Mesenchymal stem cell (in vitro differentiated cells and primary cell): ENCODE results near the gene CLIP2.
"Not testable (repeated sequence)": the region's sequence is repeated elsewhere in the genome, so short reads cannot be mapped to it uniquely, and the experiment has no call there.

Source experiments
- DNase-seq: peaks from one replicate; pipeline ENCODE4 v3.0.0-alpha.2; 2013
- H2AFZ ChIP-seq: one replicate; pipeline ENCODE4 v1.6.1; 2013; ENCODE audit warnings: low read depth, mild to moderate bottlenecking, control low read depth, inconsistent platforms, low read length, moderate library complexity
- H2AK5ac ChIP-seq: 2 replicates; pipeline ENCODE4 v1.6.1; 2013; ENCODE audit warnings: low read length, moderate library complexity, mild to moderate bottlenecking, inconsistent platforms; ENCODE audit not compliant: severe bottlenecking
- H2BK120ac ChIP-seq: one replicate; pipeline ENCODE4 v1.6.1; 2013; ENCODE audit warnings: low read depth, mild to moderate bottlenecking, inconsistent platforms, low read length, moderate library complexity
- H2BK12ac ChIP-seq, 2 experiments: one replicate each; pipeline ENCODE4 v1.6.1; 2013; ENCODE audit warnings: inconsistent platforms in 2 of 2, low read length in 2 of 2, mild to moderate bottlenecking in 2 of 2, moderate library complexity in 2 of 2, control low read depth in 1 of 2
- H2BK15ac ChIP-seq: one replicate; pipeline ENCODE4 v1.6.1; 2013; ENCODE audit warnings: mild to moderate bottlenecking, low read depth, inconsistent platforms; ENCODE audit not compliant: poor library complexity, severe bottlenecking
- H2BK5ac ChIP-seq: 2 replicates; pipeline ENCODE4 v1.6.1; 2013; ENCODE audit warnings: low read depth, mild to moderate bottlenecking, low read length, control low read depth, inconsistent platforms; ENCODE audit not compliant: poor library complexity, severe bottlenecking
- H3K14ac ChIP-seq, 2 experiments: one replicate each; pipeline ENCODE4 v1.6.1; 2013; ENCODE audit warnings: inconsistent platforms in 2 of 2, low read length in 2 of 2, control low read depth in 1 of 2, mild to moderate bottlenecking in 1 of 2, moderate library complexity in 1 of 2
- H3K18ac ChIP-seq, 2 experiments: one replicate each; pipeline ENCODE4 v1.6.1; 2013; ENCODE audit warnings: inconsistent platforms in 2 of 2, low read length in 2 of 2, control low read depth in 1 of 2, low read depth in 1 of 2, mild to moderate bottlenecking in 1 of 2
- H3K23ac ChIP-seq, 2 experiments: one replicate each; pipeline ENCODE4 v1.6.1; 2013; ENCODE audit warnings: inconsistent platforms in 2 of 2, low read length in 2 of 2, mild to moderate bottlenecking in 2 of 2, moderate library complexity in 2 of 2, control low read depth in 1 of 2
- H3K27ac ChIP-seq: 2 replicates; pipeline ENCODE4 v1.5.1; 2013; ENCODE audit warnings: mild to moderate bottlenecking, moderate library complexity, low read length, control low read depth, inconsistent platforms; ENCODE audit not compliant: poor library complexity, severe bottlenecking
- H3K27me3 ChIP-seq, 2 experiments: 2 replicates each; pipeline versions ENCODE4 v1.6.1 to v1.7.0; 2013; ENCODE audit warnings: low read length in 2 of 2, mild to moderate bottlenecking in 2 of 2, moderate library complexity in 2 of 2, control low read depth in 1 of 2, inconsistent platforms in 1 of 2; ENCODE audit not compliant: control insufficient read depth in 1 of 2, insufficient read depth in 1 of 2
- H3K36me3 ChIP-seq, 2 experiments: 2 replicates each; pipeline versions ENCODE4 v1.6.1 to v1.7.0; 2013; ENCODE audit warnings: low read length in 2 of 2, control low read depth in 1 of 2, inconsistent platforms in 1 of 2, low read depth in 1 of 2, mild to moderate bottlenecking in 1 of 2; ENCODE audit not compliant: insufficient read depth in 2 of 2, control insufficient read depth in 1 of 2
- H3K4ac ChIP-seq, 2 experiments: one replicate each; pipeline ENCODE4 v1.6.1; 2013; ENCODE audit warnings: inconsistent platforms in 2 of 2, low read length in 2 of 2, mild to moderate bottlenecking in 2 of 2, moderate library complexity in 2 of 2, control low read depth in 1 of 2, low read depth in 1 of 2
- H3K4me1 ChIP-seq: 2 replicates; pipeline ENCODE4 v1.6.1; 2013; ENCODE audit warnings: low read depth, low read length, control low read depth; ENCODE audit not compliant: control insufficient read depth, insufficient read depth
- H3K4me2 ChIP-seq: 2 replicates; pipeline ENCODE4 v1.6.1; 2013; ENCODE audit warnings: low read length, mild to moderate bottlenecking, inconsistent platforms; ENCODE audit not compliant: poor library complexity, severe bottlenecking
- H3K4me3 ChIP-seq, 2 experiments: 2 replicates each; pipeline versions ENCODE4 v1.5.1 to v1.7.0; 2013; ENCODE audit warnings: low read length in 2 of 2, mild to moderate bottlenecking in 2 of 2, control low read depth in 1 of 2, low read depth in 1 of 2; ENCODE audit not compliant: insufficient read depth in 1 of 2
- H3K79me1 ChIP-seq: replicated peaks from 2 replicates; pipeline ENCODE4 v1.6.1; 2013; ENCODE audit warnings: mild to moderate bottlenecking, control low read depth, low read length, inconsistent platforms; ENCODE audit not compliant: poor library complexity, severe bottlenecking
- H3K9ac ChIP-seq: 2 replicates; pipeline ENCODE4 v1.7.0; 2013; ENCODE audit warnings: mild to moderate bottlenecking, low read length, moderate library complexity
- H3K9me3 ChIP-seq: 2 replicates; pipeline ENCODE4 v1.7.0; 2013; ENCODE audit warnings: mild to moderate bottlenecking, low read length; ENCODE audit not compliant: control insufficient read depth
- H4K8ac ChIP-seq: one replicate; pipeline ENCODE4 v1.6.1; 2013; ENCODE audit warnings: inconsistent platforms, mild to moderate bottlenecking, low read length, moderate library complexity
- H4K91ac ChIP-seq: one replicate; pipeline ENCODE4 v1.6.1; 2013; ENCODE audit warnings: mild to moderate bottlenecking, low read length, inconsistent platforms
- WGBS: methylation state at CpG from one replicate; pipeline ENCODE4 v1.1.7; 2013; ENCODE audit warnings: mixed read lengths; 5-methylcytosine and 5-hydroxymethylcytosine counted together

The CLIP2 gene

DNA sequence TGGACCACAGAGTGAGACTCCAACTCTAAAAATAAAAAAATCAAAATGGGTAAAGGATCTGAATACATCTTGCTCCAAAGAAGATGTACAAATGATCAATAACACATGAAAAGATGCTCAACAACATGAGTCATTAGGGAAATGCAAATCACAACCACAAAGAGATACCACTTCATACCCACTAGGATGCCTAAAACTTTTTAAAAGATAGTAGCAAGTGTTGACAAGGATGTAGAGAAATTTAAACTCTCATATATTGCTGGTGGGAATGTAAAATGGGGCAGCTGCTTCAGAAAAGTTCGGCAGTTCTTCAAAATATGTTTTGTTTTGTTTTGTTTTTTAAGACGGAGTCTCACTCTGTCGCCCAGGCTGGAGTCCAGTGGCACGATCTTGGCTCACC, 118.8 kb downstream of the CLIP2 start:
- H3K23ac ChIP-seq, result no peak overlapping the region

DNA sequence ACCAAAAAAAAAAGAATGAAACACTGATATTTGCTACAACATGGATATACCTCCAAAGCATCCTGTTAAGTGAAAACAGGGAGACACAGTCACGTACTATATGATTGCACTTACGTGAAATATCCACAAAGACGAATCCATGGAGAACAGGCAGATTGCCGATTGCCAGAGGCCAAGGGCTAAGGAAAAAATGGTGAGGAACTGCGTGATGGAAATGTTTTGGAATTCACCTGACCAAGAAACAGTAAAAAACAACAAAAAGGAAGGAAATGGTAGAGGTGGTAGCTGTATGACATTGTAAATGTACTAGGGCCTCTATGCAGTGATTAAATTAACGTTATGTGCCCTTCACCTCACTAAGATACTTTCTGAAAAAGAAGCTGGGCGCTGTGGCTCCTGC, 120.4 kb downstream of the CLIP2 start:
- H2BK120ac ChIP-seq, result no peak overlapping the region
- H3K4me3 ChIP-seq, result no peak overlapping the region
- H3K4me1 ChIP-seq, result no peaks in the 10 kb centered on the region
- no peak overlapping the region for H2BK15ac ChIP-seq
- H3K9me3 ChIP-seq, result no peaks in the 10 kb centered on the region
- H3K14ac ChIP-seq, result no peak overlapping the region
- no peak overlapping the region for H2AFZ ChIP-seq
- H3K4me2 ChIP-seq, result no peak overlapping the region
- no peak overlapping the region for H3K18ac ChIP-seq
- H3K27ac ChIP-seq, result no peak overlapping the region
- no peak overlapping the region for H3K23ac ChIP-seq
- H3K9ac ChIP-seq, result no peak overlapping the region
- no peak overlapping the region for H2BK5ac ChIP-seq
- no peak overlapping the region for H3K4ac ChIP-seq
- H4K91ac ChIP-seq, result no peak overlapping the region
- no peaks in the 10 kb centered on the region for H3K79me1 ChIP-seq
- WGBS, result 92% methylated on average over 7 of the region's 7 CpGs
- no peak overlapping the region for H4K8ac ChIP-seq
- peaks cover 9 to 10% of the 10 kb centered on the region in 2 experiments for H3K36me3 ChIP-seq
- DNase-seq, result no peak
- H2AK5ac ChIP-seq, result no peak overlapping the region
- no peaks in the 10 kb centered on the region for H3K27me3 ChIP-seq
- H2BK12ac ChIP-seq, result no peak overlapping the region

More for the DNA sequence above, 118.8 kb downstream of the CLIP2 start:
- no peak overlapping the region for H3K4me3 ChIP-seq
- DNase-seq, result no peak
- H2BK5ac ChIP-seq, result no peak overlapping the region
- no peak overlapping the region for H2AK5ac ChIP-seq
- no peak overlapping the region for H3K4me2 ChIP-seq
- H2BK120ac ChIP-seq, result no peak overlapping the region
- H3K14ac ChIP-seq, result no peak overlapping the region
- H4K8ac ChIP-seq, result no peak overlapping the region
- no peak overlapping the region for H2BK15ac ChIP-seq
- no peaks in the 10 kb centered on the region for H3K27me3 ChIP-seq
- H3K4ac ChIP-seq, result no peak overlapping the region
- H3K79me1 ChIP-seq, result no peaks in the 10 kb centered on the region
- H4K91ac ChIP-seq, result no peak overlapping the region
- no peak overlapping the region for H2BK12ac ChIP-seq
- no peak overlapping the region for H2AFZ ChIP-seq
- WGBS, result 86% methylated on average over 4 of the region's 4 CpGs
- H3K18ac ChIP-seq, result no peak overlapping the region
- H3K4me1 ChIP-seq, result no peaks in the 10 kb centered on the region
- no peak overlapping the region for H3K9ac ChIP-seq
- H3K27ac ChIP-seq, result no peak overlapping the region
- no peaks in the 10 kb centered on the region for H3K9me3 ChIP-seq
- H3K36me3 ChIP-seq, result peaks cover 21% of the 10 kb centered on the region in 2 experiments

DNA sequence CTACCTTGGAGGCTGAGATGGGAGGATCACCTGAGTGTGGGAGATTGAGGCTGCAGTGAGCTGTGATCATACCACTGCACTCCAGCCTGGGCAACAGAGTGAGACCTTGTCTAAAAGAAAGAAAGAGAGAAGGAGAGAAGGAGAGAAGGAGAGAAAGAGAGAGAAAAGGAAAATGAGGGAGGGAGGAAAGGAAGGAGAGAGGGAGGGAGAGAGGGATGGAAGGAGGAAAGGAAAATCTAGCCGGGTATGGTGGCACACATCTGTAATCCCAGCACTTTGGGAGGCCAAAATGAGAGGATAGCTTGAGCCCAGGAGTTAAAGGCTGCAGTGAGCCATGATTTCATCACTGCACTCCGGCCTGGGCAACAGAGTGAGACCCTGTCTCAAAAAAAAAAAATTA, 121.6 kb downstream of the CLIP2 start:
- no peak for DNase-seq

DNA sequence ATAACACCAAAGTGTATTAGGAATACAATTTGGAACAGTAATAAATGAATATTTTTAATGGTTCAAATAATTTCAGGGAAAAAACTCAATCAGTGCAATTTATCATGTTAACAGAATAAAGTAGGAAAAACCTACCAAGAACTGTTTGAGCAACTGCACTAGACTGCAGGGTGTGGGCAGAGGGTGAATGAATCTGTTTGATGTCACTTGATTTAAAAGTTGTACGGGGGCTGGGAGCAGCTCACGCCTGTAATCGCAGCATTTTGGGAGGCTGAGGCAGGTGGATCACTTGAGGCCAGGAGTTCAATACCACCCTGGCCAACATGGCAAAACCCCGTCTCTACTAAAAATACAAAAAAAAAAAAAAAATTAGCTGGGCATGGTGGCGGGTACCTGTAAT, 122.4 kb downstream of the CLIP2 start:
- H2AFZ ChIP-seq, H3K9ac ChIP-seq: not testable (repeated sequence)
- 100% methylated on average over 4 of the region's 5 CpGs for WGBS

More for the DNA sequence above, 121.6 kb downstream of the CLIP2 start:
- Histone ChIP-seq H2BK120ac (no peak overlapping the region), H2BK5ac (no peak overlapping the region), H4K8ac (no peak overlapping the region), H3K4me2 (no peak overlapping the region), H3K27ac (no peak overlapping the region), H3K9ac (no peak overlapping the region), H3K14ac (no peak overlapping the region), H3K4me3 (no peak overlapping the region), H3K18ac (no peak overlapping the region), H2BK12ac (no peak overlapping the region), H4K91ac (no peak overlapping the region), H3K27me3 (no peaks in the 10 kb centered on the region), H3K9me3 (no peaks in the 10 kb centered on the region), H3K4me1 (no peaks in the 10 kb centered on the region), H3K79me1 (no peaks in the 10 kb centered on the region), H3K23ac (no peak overlapping the region), H2AK5ac (no peak overlapping the region), H2AFZ (no peak overlapping the region), H3K4ac (no peak overlapping the region), H3K36me3 (no peaks in the 10 kb centered on the region), H2BK15ac (no peak overlapping the region)
- 83% methylated on average over 1 of the region's 2 CpGs for WGBS

More for the DNA sequence above, 122.4 kb downstream of the CLIP2 start:
- DNase-seq, H3K27ac ChIP-seq, H3K4me1 ChIP-seq, H2BK15ac ChIP-seq, H4K8ac ChIP-seq, H3K27me3 ChIP-seq, H2BK5ac ChIP-seq, H2BK120ac ChIP-seq, H3K4ac ChIP-seq, H3K9me3 ChIP-seq, H3K36me3 ChIP-seq, H3K23ac ChIP-seq, H3K4me3 ChIP-seq, H2BK12ac ChIP-seq, H3K14ac ChIP-seq, H4K91ac ChIP-seq, H3K18ac ChIP-seq, H3K4me2 ChIP-seq, H3K79me1 ChIP-seq, H2AK5ac ChIP-seq: not testable (repeated sequence)
